ENCODE results near the gene POLR3A. TPM values are rescaled to one million over a fixed set of nuclear protein-coding genes. Genes with fewer than 3 reads are reported as not detected.

POLR3A gene
- total and polyA plus RNA-seq, 5 donors from 2014 or later, result 5.3 to 15.1 (median 6.2) TPM

DNA sequence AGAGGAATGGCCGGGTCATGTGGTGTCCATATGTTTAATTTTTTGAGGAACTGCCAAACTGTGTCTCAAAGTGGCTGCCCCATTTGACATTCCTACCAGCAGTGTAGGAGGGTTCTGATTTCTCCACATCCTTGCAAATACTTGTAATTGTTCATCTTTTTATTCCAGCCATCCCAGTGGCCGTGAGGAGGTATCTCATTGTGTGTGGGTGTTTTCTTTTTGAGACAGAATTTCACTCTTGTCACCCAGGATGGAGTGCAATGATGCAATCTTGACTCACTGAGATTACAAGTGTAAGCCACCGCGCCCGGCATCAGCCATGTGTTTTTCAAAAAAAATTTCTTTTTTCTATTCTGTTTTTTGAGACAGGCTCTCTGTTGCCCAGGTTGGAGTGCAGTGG is 64.0 kb downstream of the POLR3A start:
- H3K36me3 ChIP-seq (ENCODE audit: control insufficient read depth, insufficient read depth, low read length), result no peaks in the 10 kb centered on the region
- H3K27ac Mint-ChIP-seq, result no peak overlapping the region
- no peak overlapping the region for H3K4me3 Mint-ChIP-seq
- no peaks in the 10 kb centered on the region for H3K4me1 ChIP-seq (ENCODE audit: control insufficient read depth, insufficient read depth, low read length, poor library complexity, severe bottlenecking)
- no peaks in the 10 kb centered on the region for H3K36me3 Mint-ChIP-seq
- H3K9me3 Mint-ChIP-seq, result peaks cover 0 to 2% (median 0%) of the 10 kb centered on the region in 7 donors
- H3K9me3 ChIP-seq (ENCODE audit: control insufficient read depth in 2 of 2, low read length in 2 of 2), result no peaks in the 10 kb centered on the region
- ATAC-seq (ENCODE audit: low read depth in 2 of 2) (no peak), DNase-seq (no peak)
- H3K27me3 ChIP-seq (ENCODE audit: control insufficient read depth, insufficient read depth, low read length), result no peaks in the 10 kb centered on the region
- no peak overlapping the region for H3K4me3 ChIP-seq (ENCODE audit: low read depth, low read length)
- H3K4me1 Mint-ChIP-seq, result no peaks in the 10 kb centered on the region
- no peak overlapping the region for H3K27ac ChIP-seq (ENCODE audit: insufficient read depth, low read length, poor library complexity, severe bottlenecking)
- H3K27me3 Mint-ChIP-seq, result no peaks in the 10 kb centered on the region

- no peaks in the 10 kb centered on the region for H3K4me1 Mint-ChIP-seq
- H3K4me3 Mint-ChIP-seq, result no peak overlapping the region
- Histone ChIP-seq H3K4me1 (ENCODE audit: control insufficient read depth, insufficient read depth, low read length, poor library complexity, severe bottlenecking) (no peaks in the 10 kb centered on the region), H3K9me3 (ENCODE audit: control insufficient read depth in 2 of 2, low read length in 2 of 2) (no peaks in the 10 kb centered on the region), H3K27me3 (ENCODE audit: control insufficient read depth, insufficient read depth, low read length) (no peaks in the 10 kb centered on the region), H3K36me3 (ENCODE audit: control insufficient read depth, insufficient read depth, low read length) (no peaks in the 10 kb centered on the region), H3K4me3 (ENCODE audit: low read depth, low read length) (no peak overlapping the region), H3K27ac (ENCODE audit: insufficient read depth, low read length, poor library complexity, severe bottlenecking) (no peak overlapping the region)
- ATAC-seq (ENCODE audit: low read depth in 2 of 2) (no peak), DNase-seq (no peak)
- peaks cover 0 to 2% (median 0%) of the 10 kb centered on the region in 7 donors for H3K9me3 Mint-ChIP-seq
- H3K36me3 Mint-ChIP-seq, result no peaks in the 10 kb centered on the region
- H3K27ac Mint-ChIP-seq, result no peak overlapping the region
- H3K27me3 Mint-ChIP-seq, result no peaks in the 10 kb centered on the region
These were observed 64.5 kb downstream of the POLR3A start for GRCh38 chr10:77964811-77965210.

GRCh38 chr10:77963901-77964300 is 65.4 kb downstream of the POLR3A start:
- Histone ChIP-seq H3K4me1 (ENCODE audit: control insufficient read depth, insufficient read depth, low read length, poor library complexity, severe bottlenecking) (no peaks in the 10 kb centered on the region), H3K27me3 (ENCODE audit: control insufficient read depth, insufficient read depth, low read length) (no peaks in the 10 kb centered on the region), H3K9me3 (ENCODE audit: control insufficient read depth in 2 of 2, low read length in 2 of 2) (no peaks in the 10 kb centered on the region), H3K27ac (ENCODE audit: insufficient read depth, low read length, poor library complexity, severe bottlenecking) (no peak overlapping the region), H3K36me3 (ENCODE audit: control insufficient read depth, insufficient read depth, low read length) (no peaks in the 10 kb centered on the region), H3K4me3 (ENCODE audit: low read depth, low read length) (no peak overlapping the region)
- H3K36me3 Mint-ChIP-seq, result no peaks in the 10 kb centered on the region
- no peak overlapping the region for H3K4me3 Mint-ChIP-seq
- DNase-seq (no peak), ATAC-seq (ENCODE audit: low read depth in 2 of 2) (no peak)
- no peaks in the 10 kb centered on the region for H3K27me3 Mint-ChIP-seq
- H3K4me1 Mint-ChIP-seq, result no peaks in the 10 kb centered on the region
- peaks cover 0 to 2% (median 0%) of the 10 kb centered on the region in 7 donors for H3K9me3 Mint-ChIP-seq
- no peak overlapping the region for H3K27ac Mint-ChIP-seq

GRCh38 chr10:77962350-77963146 is 66.8 kb downstream of the POLR3A start:
- H3K27me3 ChIP-seq (ENCODE audit: control insufficient read depth, insufficient read depth, low read length), result peaks cover 2% of the 10 kb centered on the region
- no peaks in the 10 kb centered on the region for H3K36me3 Mint-ChIP-seq
- H3K9me3 ChIP-seq (ENCODE audit: control insufficient read depth in 2 of 2, low read length in 2 of 2), result no peaks in the 10 kb centered on the region
- H3K9me3 Mint-ChIP-seq, result peaks cover 0 to 2% (median 0%) of the 10 kb centered on the region in 7 donors
- no peaks in the 10 kb centered on the region for H3K4me1 ChIP-seq (ENCODE audit: control insufficient read depth, insufficient read depth, low read length, poor library complexity, severe bottlenecking)
- H3K27me3 Mint-ChIP-seq, result no peaks in the 10 kb centered on the region
- H3K36me3 ChIP-seq (ENCODE audit: control insufficient read depth, insufficient read depth, low read length), result no peaks in the 10 kb centered on the region
- H3K27ac ChIP-seq (ENCODE audit: insufficient read depth, low read length, poor library complexity, severe bottlenecking), result no peak overlapping the region
- no peak for DNase-seq
- ATAC-seq (ENCODE audit: low read depth in 2 of 2), result no peak
- H3K27ac Mint-ChIP-seq, result no peak overlapping the region
- no peaks in the 10 kb centered on the region for H3K4me1 Mint-ChIP-seq
- H3K4me3 Mint-ChIP-seq, result peak overlapping the region in 1 of 4 donors; percentile 9
- no peak overlapping the region for H3K4me3 ChIP-seq (ENCODE audit: low read depth, low read length)

GRCh38 chr10:77961668-77962067 is 67.6 kb downstream of the POLR3A start:
- H3K27ac Mint-ChIP-seq, result no peak overlapping the region
- H3K4me1 ChIP-seq (ENCODE audit: control insufficient read depth, insufficient read depth, low read length, poor library complexity, severe bottlenecking), result no peaks in the 10 kb centered on the region
- ATAC-seq (ENCODE audit: low read depth in 2 of 2), result no peak
- H3K27me3 ChIP-seq (ENCODE audit: control insufficient read depth, insufficient read depth, low read length), result peaks cover 2% of the 10 kb centered on the region
- no peaks in the 10 kb centered on the region for H3K27me3 Mint-ChIP-seq
- H3K4me3 Mint-ChIP-seq, result no peak overlapping the region
- no peak overlapping the region for H3K27ac ChIP-seq (ENCODE audit: insufficient read depth, low read length, poor library complexity, severe bottlenecking)
- H3K4me3 ChIP-seq (ENCODE audit: low read depth, low read length), result no peak overlapping the region
- no peak for DNase-seq
- peaks cover 0 to 2% (median 0%) of the 10 kb centered on the region in 7 donors for H3K9me3 Mint-ChIP-seq
- no peaks in the 10 kb centered on the region for H3K36me3 ChIP-seq (ENCODE audit: control insufficient read depth, insufficient read depth, low read length)
- H3K4me1 Mint-ChIP-seq, result no peaks in the 10 kb centered on the region
- no peaks in the 10 kb centered on the region for H3K9me3 ChIP-seq (ENCODE audit: control insufficient read depth in 2 of 2, low read length in 2 of 2)
- no peaks in the 10 kb centered on the region for H3K36me3 Mint-ChIP-seq

GRCh38 chr10:77960829-77961329 is 68.4 kb downstream of the POLR3A start:
- peaks cover 0 to 2% (median 0%) of the 10 kb centered on the region in 7 donors for H3K9me3 Mint-ChIP-seq

DNA sequence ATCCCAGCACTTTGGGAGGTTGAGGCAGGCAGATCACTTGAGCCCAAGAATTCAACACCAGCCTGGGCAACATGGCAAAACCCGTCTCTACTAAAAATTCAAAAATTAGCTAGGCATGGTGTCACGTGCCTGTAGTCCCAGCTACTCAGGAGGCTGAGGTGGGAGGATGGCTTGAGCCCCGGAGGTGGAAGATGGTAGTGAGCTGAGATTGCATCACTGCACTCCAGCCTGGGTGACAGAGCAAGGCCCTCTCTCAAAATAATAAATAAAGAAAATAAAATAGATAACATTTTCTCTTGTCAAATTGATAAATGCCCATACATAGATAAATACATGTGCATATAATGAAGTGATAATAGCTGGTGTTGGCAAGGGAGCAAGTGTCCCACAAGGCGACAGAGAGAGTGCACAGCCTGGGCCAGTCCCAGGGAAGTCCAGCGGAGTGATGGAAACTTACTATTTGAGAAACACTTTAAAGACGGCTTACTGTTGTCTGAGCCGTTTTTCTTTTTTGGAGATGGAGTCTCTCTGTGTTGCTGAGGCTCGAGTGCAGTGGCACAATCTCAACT is 69.3 kb downstream of the POLR3A start:
- Histone ChIP-seq H3K27ac (ENCODE audit: insufficient read depth, low read length, poor library complexity, severe bottlenecking) (no peak overlapping the region), H3K27me3 (ENCODE audit: control insufficient read depth, insufficient read depth, low read length) (peaks cover 2% of the 10 kb centered on the region), H3K36me3 (ENCODE audit: control insufficient read depth, insufficient read depth, low read length) (no peaks in the 10 kb centered on the region), H3K4me3 (ENCODE audit: low read depth, low read length) (no peak overlapping the region), H3K4me1 (ENCODE audit: control insufficient read depth, insufficient read depth, low read length, poor library complexity, severe bottlenecking) (no peaks in the 10 kb centered on the region), H3K9me3 (ENCODE audit: control insufficient read depth in 2 of 2, low read length in 2 of 2) (no peaks in the 10 kb centered on the region)
- H3K36me3 Mint-ChIP-seq, result no peaks in the 10 kb centered on the region
- ATAC-seq (ENCODE audit: low read depth in 2 of 2), result no peak
- peaks cover 0 to 2% (median 0%) of the 10 kb centered on the region in 7 donors for H3K9me3 Mint-ChIP-seq
- no peak for DNase-seq
- H3K27me3 Mint-ChIP-seq, result peaks cover 4% of the 10 kb centered on the region
- H3K4me1 Mint-ChIP-seq, result no peaks in the 10 kb centered on the region
- no peak overlapping the region for H3K4me3 Mint-ChIP-seq
- no peak overlapping the region for H3K27ac Mint-ChIP-seq

More at GRCh38 chr10:77960829-77961329, 68.4 kb downstream of the POLR3A start:
- no peak overlapping the region for H3K27ac ChIP-seq (ENCODE audit: insufficient read depth, low read length, poor library complexity, severe bottlenecking)
- Mint-ChIP-seq H3K4me1 (no peaks in the 10 kb centered on the region), H3K4me3 (no peak overlapping the region), H3K27me3 (no peaks in the 10 kb centered on the region), H3K27ac (no peak overlapping the region), H3K36me3 (no peaks in the 10 kb centered on the region)
- no peaks in the 10 kb centered on the region for H3K4me1 ChIP-seq (ENCODE audit: control insufficient read depth, insufficient read depth, low read length, poor library complexity, severe bottlenecking)
- no peaks in the 10 kb centered on the region for H3K9me3 ChIP-seq (ENCODE audit: control insufficient read depth in 2 of 2, low read length in 2 of 2)
- H3K4me3 ChIP-seq (ENCODE audit: low read depth, low read length), result no peak overlapping the region
- peak in 1 of 3 donors; percentile 8 for DNase-seq
- no peaks in the 10 kb centered on the region for H3K36me3 ChIP-seq (ENCODE audit: control insufficient read depth, insufficient read depth, low read length)
- no peak for ATAC-seq (ENCODE audit: low read depth in 2 of 2)
- peaks cover 2% of the 10 kb centered on the region for H3K27me3 ChIP-seq (ENCODE audit: control insufficient read depth, insufficient read depth, low read length)
